GM19351 (cell line): ENCODE measurements around the gene FAM222B.
"Not testable (repeated sequence)": the region's sequence is repeated elsewhere in the genome, so short reads cannot be mapped to it uniquely, and the experiment has no call there.

Experiments
- ATAC-seq: cut with Tn5 transposase; IDR thresholded peaks from one replicate; pipeline ENCODE4 v1.9.1; 2021; ENCODE audit warnings: mild to moderate bottlenecking, moderate library complexity; ENCODE audit not compliant: unreplicated experiment

The FAM222B gene

DNA sequence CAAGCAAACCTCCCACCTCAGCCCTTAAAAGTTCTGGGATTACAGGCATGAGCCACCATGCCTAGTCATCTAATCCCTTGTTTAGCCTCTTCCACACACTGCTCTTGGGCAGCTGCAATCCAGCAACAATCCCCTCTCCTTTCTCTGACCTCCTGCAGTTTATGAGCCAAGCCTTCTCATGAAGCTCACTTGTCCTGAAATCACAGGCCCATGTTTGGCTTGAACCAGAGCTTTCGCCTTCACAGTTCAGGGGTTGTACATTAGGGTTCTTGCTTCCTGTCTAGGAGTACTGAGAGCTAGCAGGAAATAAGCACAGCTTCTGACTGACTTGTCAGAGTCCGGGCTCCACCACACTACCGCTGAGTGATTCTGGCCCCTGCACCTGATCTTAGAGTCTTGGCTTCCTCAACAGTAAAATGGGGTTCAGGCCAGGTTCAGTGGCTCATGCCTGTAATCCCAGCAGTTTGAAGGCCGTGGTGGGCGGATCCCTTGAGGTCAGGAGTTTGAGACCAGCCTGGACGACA, 28.5 kb upstream of the FAM222B start:
- peak; percentile 89 for ATAC-seq

DNA sequence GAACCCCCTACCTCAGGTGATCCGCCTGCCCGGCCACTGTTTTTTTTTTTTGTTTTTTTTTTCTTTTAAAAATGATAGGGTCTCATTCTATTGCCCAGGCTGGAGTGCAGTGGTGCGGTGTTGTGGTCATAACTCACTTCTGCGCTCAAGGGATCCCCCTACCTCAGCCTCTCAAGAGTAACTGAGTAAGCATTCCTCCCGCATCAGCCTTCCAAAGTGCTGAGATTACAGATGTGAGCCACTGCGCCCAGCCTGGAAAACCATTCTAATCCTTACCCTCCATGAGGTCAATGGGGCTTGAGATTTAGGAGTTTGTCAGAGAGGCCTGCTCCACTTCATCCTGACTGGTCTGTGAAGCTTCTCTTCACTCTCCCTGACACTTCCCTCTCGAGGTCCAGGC, 24.7 kb upstream of the FAM222B start:
- no peak for ATAC-seq

- no peak for ATAC-seq
Observed at GRCh38 chr17:28865946-28866752, 23.6 kb upstream of the FAM222B start.

- no peak for ATAC-seq
Observed at GRCh38 chr17:28864991-28865849, 22.6 kb upstream of the FAM222B start.

- no peak for ATAC-seq
Observed at GRCh38 chr17:28863953-28864352, 21.4 kb upstream of the FAM222B start.

- no peak for ATAC-seq
Observed at GRCh38 chr17:28862561-28862960, 20.0 kb upstream of the FAM222B start.

DNA sequence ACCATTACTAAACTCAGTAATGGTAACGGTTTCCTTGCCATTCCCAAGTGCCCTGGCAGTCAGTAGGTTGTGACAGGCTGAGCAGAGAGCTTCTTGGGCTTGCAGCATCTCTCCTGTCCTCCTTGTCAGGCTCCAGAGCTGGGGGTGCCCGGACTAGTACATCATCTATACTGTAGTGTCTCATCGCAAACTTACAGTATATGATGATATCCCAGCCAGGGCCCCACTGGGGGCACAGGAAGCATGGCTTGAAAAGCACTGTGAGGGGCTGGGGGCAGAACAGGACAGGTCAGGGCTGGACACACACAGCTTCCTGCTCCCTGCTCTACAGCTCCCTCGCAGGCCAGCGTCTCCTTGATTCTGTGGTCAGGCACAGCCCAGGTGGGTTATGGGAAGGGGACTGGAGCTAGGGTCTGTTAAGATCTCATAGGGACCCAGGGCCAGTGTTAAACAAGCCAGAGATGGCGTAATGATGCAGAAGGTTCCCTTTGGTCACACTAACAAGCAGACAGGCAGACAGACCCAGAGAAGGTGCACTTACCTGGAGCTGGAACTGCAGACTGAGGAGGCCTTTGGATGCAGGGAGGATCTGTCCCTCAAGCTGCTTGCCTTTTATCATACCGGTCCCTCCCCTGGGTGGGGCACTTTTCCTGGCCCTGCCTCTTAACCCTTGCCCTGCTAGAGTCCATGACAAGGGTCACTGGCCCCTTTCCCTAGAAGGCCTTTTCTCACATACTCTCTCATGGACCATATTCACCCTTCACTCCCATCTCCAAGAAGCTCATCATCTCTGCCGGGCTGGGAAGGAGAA, 19.0 kb upstream of the FAM222B start:
- ATAC-seq = no peak

GRCh38 chr17:28860363-28860808, 17.8 kb upstream of the FAM222B start:
- no peak for ATAC-seq

- no peak for ATAC-seq
Observed at GRCh38 chr17:28858801-28859355, 16.3 kb upstream of the FAM222B start.

DNA sequence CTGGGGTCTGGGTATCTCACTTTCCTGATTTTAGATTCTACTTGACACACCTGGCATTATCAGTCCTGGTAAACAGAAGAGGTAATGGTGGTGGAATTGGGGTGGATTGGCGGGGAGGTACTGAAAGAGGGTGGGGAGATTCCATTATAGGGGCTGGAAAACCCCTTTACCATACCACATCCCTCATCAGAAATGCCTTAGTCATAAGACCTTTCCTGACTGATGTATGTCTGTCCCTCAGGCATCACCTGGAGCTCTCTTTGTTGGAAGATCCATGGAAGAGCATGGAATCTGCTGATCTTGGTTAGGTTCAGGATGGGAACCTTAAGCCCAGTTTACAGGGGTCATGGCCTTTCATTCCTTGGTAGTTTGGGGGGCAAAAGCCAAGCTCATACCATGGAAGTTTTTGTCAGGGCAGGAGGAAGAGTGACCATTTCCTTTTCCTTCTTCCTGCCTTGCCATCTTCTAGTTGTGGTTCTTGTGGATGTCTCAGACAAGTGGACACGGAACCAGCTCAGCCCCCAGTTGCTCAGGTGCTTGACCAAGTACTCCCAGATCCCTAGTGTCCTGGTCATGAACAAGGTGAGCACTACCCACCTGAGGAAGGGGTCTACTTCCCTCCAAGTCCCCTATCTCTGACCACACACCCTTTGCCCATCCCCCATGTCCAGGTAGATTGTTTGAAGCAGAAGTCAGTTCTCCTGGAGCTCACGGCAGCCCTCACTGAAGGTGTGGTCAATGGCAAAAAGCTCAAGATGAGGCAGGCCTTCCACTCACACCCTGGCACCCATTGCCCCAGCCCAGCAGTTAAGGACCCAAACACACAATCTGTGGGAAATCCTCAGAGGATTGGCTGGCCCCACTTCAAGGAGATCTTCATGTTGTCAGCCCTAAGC, 15.6 kb upstream of the FAM222B start:
- ATAC-seq = no peak

DNA sequence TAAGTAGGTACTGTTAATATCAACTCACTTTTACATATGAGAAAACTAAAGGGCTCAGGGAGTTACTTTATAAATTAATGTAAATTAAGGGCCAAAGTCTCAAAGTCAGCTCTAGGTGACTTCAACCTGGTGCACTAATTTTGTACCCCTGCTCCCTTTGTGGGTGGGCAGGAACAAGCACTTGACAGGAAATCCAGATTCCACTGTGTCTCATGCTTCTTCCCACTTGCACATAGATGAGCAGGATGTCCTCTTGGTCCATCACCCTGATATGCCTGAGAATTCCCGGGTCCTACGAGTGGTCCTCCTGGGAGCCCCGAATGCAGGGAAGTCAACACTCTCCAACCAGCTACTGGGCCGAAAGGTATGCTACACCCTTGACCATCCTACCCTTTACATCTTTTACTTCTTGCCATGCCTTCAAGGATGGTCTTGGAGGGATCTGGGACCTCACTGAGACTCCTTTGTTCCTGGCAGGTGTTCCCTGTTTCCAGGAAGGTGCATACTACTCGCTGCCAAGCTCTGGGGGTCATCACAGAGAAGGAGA, 13.5 kb upstream of the FAM222B start:
- ATAC-seq = no peak

DNA sequence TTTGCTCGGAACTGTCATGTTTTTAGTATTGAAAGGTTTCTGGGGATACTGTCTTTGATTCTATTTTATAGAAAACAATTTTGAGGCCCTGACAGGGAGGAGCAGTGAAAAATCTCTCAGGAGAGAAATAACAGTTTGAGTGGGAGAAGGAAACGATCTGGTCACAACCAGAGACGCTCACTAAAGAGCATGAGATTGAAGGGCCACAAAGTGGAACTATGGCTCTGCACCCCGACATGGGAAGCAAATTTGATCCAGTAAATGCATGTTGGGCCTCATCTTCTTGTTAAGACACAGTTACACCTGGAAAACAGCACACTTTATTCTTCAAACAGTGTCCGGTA, 12.7 kb upstream of the FAM222B start:
- ATAC-seq = no peak

DNA sequence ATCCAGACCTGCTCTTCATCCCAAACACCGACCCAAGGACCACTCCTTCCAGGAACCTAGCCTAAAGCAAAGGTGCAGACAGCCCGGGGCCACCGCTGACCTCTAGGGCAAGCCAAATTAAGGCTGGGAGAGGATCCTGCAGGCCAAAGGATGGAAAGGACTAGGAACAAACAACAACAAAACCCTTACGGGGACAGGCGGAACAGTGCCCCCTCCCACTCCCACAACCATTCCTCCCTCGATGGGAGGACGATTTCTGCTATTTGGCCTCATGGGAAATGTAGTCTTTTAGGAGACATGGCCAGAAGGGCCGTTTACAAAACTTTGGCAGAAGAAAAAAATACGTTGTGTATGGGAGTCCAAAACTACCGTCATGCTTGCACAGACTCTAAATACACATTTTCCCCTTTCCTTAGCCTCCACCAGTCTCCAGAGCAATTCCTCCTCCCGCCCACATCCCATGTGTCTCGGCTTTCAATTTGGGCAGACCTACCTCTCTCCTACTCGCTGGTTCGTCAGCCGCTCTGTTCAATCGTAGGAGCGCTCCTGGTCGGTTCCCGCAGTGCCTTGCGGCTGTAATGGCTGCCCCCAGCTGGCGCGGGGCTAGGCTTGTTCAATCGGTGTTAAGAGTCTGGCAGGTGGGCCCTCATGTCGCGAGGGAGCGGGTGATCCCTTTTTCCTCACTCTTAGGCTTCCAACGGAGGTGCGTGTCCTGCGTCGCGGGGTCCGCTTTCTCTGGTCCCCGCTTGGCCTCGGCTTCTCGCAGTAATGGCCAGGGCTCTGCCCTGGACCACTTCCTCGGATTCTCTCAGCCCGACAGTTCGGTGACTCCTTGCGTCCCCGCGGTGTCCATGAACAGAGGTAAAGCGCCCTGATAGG, 12.1 kb upstream of the FAM222B start, which contains the start of gene ERAL1:
TSS of gene ERAL1 (plus strand) at position 560 of the 879 bp plus-strand sequence. CDS start at position 579, 19 bp downstream.
- peak; percentile 92 for ATAC-seq

GRCh38 chr17:28853295-28853694, 10.7 kb upstream of the FAM222B start:
- ATAC-seq = no peak

- no peak for ATAC-seq
Observed at GRCh38 chr17:28849281-28849680, 6.7 kb upstream of the FAM222B start.

DNA sequence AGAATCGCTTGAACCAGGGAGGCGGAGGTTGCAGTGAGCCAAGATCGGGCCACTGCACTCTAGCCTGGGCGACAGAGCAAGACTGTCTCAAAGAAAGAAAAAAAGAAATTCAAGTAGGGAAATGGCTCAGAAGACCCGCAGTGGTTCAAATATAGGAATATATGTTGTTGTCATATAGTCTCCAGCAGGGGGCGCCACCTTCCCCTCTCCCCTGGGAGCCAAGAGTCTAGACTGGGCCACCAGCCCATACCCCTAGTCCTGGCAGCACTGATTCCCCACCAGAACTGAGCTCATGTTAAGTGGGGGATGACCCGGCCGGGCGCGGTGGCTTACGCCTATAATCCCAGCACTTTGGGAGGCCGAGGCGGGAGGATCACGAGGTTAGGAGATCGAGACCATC, 6.1 kb upstream of the FAM222B start:
- not testable (repeated sequence) for ATAC-seq

- not testable (repeated sequence) for ATAC-seq
Observed at GRCh38 chr17:28846699-28847098, 4.1 kb upstream of the FAM222B start.

- ATAC-seq = no peak
Observed at GRCh38 chr17:28846231-28846630, 3.6 kb upstream of the FAM222B start.
